K562 (cell line): ENCODE measurements around the gene TRIM10. TPM values are rescaled to one million over a fixed set of nuclear protein-coding genes. Genes with fewer than 3 reads are reported as not detected.

Source experiments
- ATAC-seq: fragments of 200-7000 bp; cut with Tn5 transposase; 3 replicates; pipeline ENCODE4 v1.9.1; 2020; ENCODE audit warnings: moderate library complexity
- BruUV-seq: library from RNA; stranded (reverse); fragments of 400-500 nt; replicated peaks from 2 replicates; lab custom pipeline; 2021; lab: Mats Ljungman, UMichigan
- CTCF ChIA-PET: fragments of 300-600 bp; formaldehyde crosslinking; extraction: SDS; loops from one replicate; lab custom pipeline; 2021; ENCODE audit warnings: low intra/inter-chr PET ratio; lab: Yijun Ruan, JAX
- POLR2A ChIA-PET: fragments of 300-600, 350-650 bp; sonication (Branson Sonifier 250); formaldehyde crosslinking; extraction: SDS; loops from one replicate; lab custom pipeline; 2021; ENCODE audit warnings: antibody characterized with exemption, inconsistent platforms; lab: Yijun Ruan, JAX
- DNase-seq, 4 experiments: peaks; one replicate each; pipeline versions ENCODE4 v3.0.0 to v3.0.0-alpha.2; 2011 to 2018; ENCODE audit warnings: low spot score in 3 of 4, mixed read lengths in 3 of 4; ENCODE audit errors: extremely low read depth in 1 of 4
- FAIRE-seq: peaks from 2 replicates; lab custom pipeline; 2011; peaks lifted over from hg19 to GRCh38; lab: Jason Lieb, UNC
- H2AFZ ChIP-seq: 2 replicates; pipeline ENCODE4 v1.6.0; 2011; ENCODE audit warnings: low read depth, low read length, control low read depth, inconsistent platforms
- H3K27ac ChIP-seq: fragments of 200-600 bp; 3 replicates; pipeline ENCODE4 v1.8.0; 2011; ENCODE audit warnings: low read depth, mild to moderate bottlenecking, control low read depth, inconsistent platforms, low read length, moderate library complexity, mixed read lengths; ENCODE audit errors: extremely low read depth
- H3K27me3 ChIP-seq, 2 experiments: fragments of 300-600 bp in 1 of 2; 2 replicates in 1 of 2; 3 replicates in 1 of 2; pipeline versions ENCODE4 v1.6.0 to v1.8.0; 2011; ENCODE audit warnings: inconsistent platforms in 2 of 2, low read length in 2 of 2, mild to moderate bottlenecking in 1 of 2, mixed read lengths in 1 of 2, moderate library complexity in 1 of 2; ENCODE audit not compliant: control insufficient read depth in 2 of 2, insufficient read depth in 2 of 2
- H3K36me3 ChIP-seq: fragments of 300-600 bp; 3 replicates; pipeline ENCODE4 v1.8.0; 2011; ENCODE audit warnings: mild to moderate bottlenecking, low read length, inconsistent platforms; ENCODE audit not compliant: control insufficient read depth, insufficient read depth
- H3K4me1 ChIP-seq, 2 experiments: fragments of 200-600 bp in 1 of 2; replicated peaks in 1 of 2; 2 replicates in 1 of 2; 3 replicates in 1 of 2; pipeline versions ENCODE4 v1.5.1 to v1.8.0; 2011; ENCODE audit warnings: inconsistent platforms in 2 of 2, low read length in 2 of 2, mild to moderate bottlenecking in 1 of 2, mixed read lengths in 1 of 2, moderate library complexity in 1 of 2; ENCODE audit not compliant: control insufficient read depth in 2 of 2, insufficient read depth in 2 of 2
- H3K4me2 ChIP-seq: 2 replicates; pipeline ENCODE4 v1.6.1; 2011; ENCODE audit warnings: low read length, control low read depth, inconsistent platforms, mixed read lengths; ENCODE audit not compliant: insufficient read depth
- H3K4me3 ChIP-seq: fragments of 200-600 bp; sonication (generic), shearing (Covaris generic); 2 replicates; pipeline ENCODE4 v1.5.1; 2016; ENCODE audit warnings: control low read depth, inconsistent platforms
- H3K79me2 ChIP-seq: fragments of 200-600 bp; 3 replicates; pipeline ENCODE4 v1.8.0; 2011; ENCODE audit warnings: low read length, inconsistent platforms; ENCODE audit not compliant: control insufficient read depth, insufficient read depth
- H3K9ac ChIP-seq, 2 experiments: 2 replicates each; pipeline versions ENCODE4 v1.6.0 to v1.6.1; 2011; ENCODE audit warnings: low read depth in 2 of 2, low read length in 2 of 2, control low read depth in 1 of 2, inconsistent platforms in 1 of 2, mild to moderate bottlenecking in 1 of 2, mixed read lengths in 1 of 2; ENCODE audit not compliant: insufficient read depth in 1 of 2
- H3K9me1 ChIP-seq: one replicate; pipeline ENCODE4 v1.6.0; 2011; ENCODE audit warnings: inconsistent platforms, mild to moderate bottlenecking, low read length, moderate library complexity; ENCODE audit not compliant: control insufficient read depth, insufficient read depth
- H3K9me3 ChIP-seq: replicated peaks from 2 replicates; pipeline ENCODE4 v1.5.1; 2011; ENCODE audit warnings: low read depth, low read length, inconsistent platforms; ENCODE audit not compliant: control insufficient read depth, insufficient read depth
- H4K20me1 ChIP-seq: replicated peaks from 2 replicates; pipeline ENCODE4 v1.6.1; 2011; ENCODE audit warnings: low read length, inconsistent platforms, mixed read lengths; ENCODE audit not compliant: control insufficient read depth, insufficient read depth
- ATF1 ChIP-seq, 2 experiments: fragments of 450-650 bp in 1 of 2; IDR thresholded peaks; 2 replicates each; pipeline ENCODE4 v1.6.1; 2016; ENCODE audit warnings: missing compliant biosample characterization in 1 of 2, missing genetic modification characterization in 1 of 2
- KAT7 ChIP-seq: sonication (generic); formaldehyde crosslinking; IDR thresholded peaks from 2 replicates; pipeline ENCODE4 v1.8.0; 2022; ENCODE audit warnings: missing genetic modification reagents, mild to moderate bottlenecking, borderline replicate concordance
- NFE2 ChIP-seq: IDR thresholded peaks from 2 replicates; pipeline ENCODE4 v1.6.1; 2014; ENCODE audit warnings: antibody characterized with exemption, low read depth
- PYGO2 ChIP-seq: fragments of 450-650 bp; IDR thresholded peaks from 2 replicates; pipeline ENCODE4 v1.6.1; 2016; ENCODE audit warnings: mild to moderate bottlenecking, missing genetic modification characterization, moderate library complexity, missing compliant biosample characterization
- RAD21 ChIP-seq, 2 experiments: fragments of 250-450 bp in 1 of 2; fragments of 450-650 bp in 1 of 2; sonication (Bioruptor Pico) in 1 of 2; formaldehyde crosslinking in 1 of 2; IDR thresholded peaks in 1 of 2; conservative IDR thresholded peaks in 1 of 2; 2 replicates each; pipeline versions ENCODE4 v1.4.0 to v1.8.0; 2020 to 2022; ENCODE audit warnings: mild to moderate bottlenecking in 2 of 2, moderate library complexity in 1 of 2
- SOX6 ChIP-seq: fragments of 450-650 bp; IDR thresholded peaks from 2 replicates; pipeline ENCODE4 v1.6.1; 2014; ENCODE audit warnings: mild to moderate bottlenecking
- TEAD1 ChIP-seq, 2 experiments: fragments of 450-650 bp in 1 of 2; sonication (generic) in 1 of 2; formaldehyde crosslinking; IDR thresholded peaks; 2 replicates each; pipeline versions ENCODE4 v1.4.0 to v1.8.0; 2020 to 2022; ENCODE audit warnings: mild to moderate bottlenecking in 2 of 2, missing genetic modification reagents in 1 of 2
- TEAD4 ChIP-seq, 2 experiments: sonication (generic) in 1 of 2; formaldehyde crosslinking in 1 of 2; IDR thresholded peaks; 2 replicates each; pipeline versions ENCODE4 v1.6.1 to v1.8.0; 2012 to 2022; ENCODE audit warnings: borderline replicate concordance in 1 of 2, inconsistent platforms in 1 of 2, low read length in 1 of 2, mild to moderate bottlenecking in 1 of 2, missing genetic modification reagents in 1 of 2
- ZNF184 ChIP-seq: sonication (generic); formaldehyde crosslinking; IDR thresholded peaks from 2 replicates; pipeline ENCODE4 v1.5.0; 2020; ENCODE audit warnings: missing genetic modification reagents
- ZNF224 ChIP-seq: sonication (generic); formaldehyde crosslinking; IDR thresholded peaks from 2 replicates; pipeline ENCODE4 v1.8.0; 2022; ENCODE audit warnings: mild to moderate bottlenecking, missing genetic modification reagents
- ZNF764 ChIP-seq: fragments of 250-450 bp; sonication (Bioruptor Pico); IDR thresholded peaks from 2 replicates; pipeline ENCODE4 v1.4.0; 2020; ENCODE audit warnings: low read depth, mild to moderate bottlenecking, moderate library complexity
- ZNF766 ChIP-seq: fragments of 200-800 bp; sonication (Bioruptor generic); conservative IDR thresholded peaks from 2 replicates; pipeline ENCODE4 v1.6.1; 2016; ENCODE audit warnings: missing genetic modification characterization, missing compliant biosample characterization
- WGBS: fragments of 100-300 bp; shearing (Covaris generic); methylation state at CpG from one replicate; pipeline ENCODE4 v1.1.6; 2016; ENCODE audit warnings: low coverage, mixed read lengths; ENCODE audit not compliant: insufficient coverage; ENCODE audit errors: missing lambda C conversion rate; 5-methylcytosine and 5-hydroxymethylcytosine counted together
- in situ Hi-C: fragments of 300-500 bp; cut with MboI; formaldehyde crosslinking; loops from 4 replicates; pipeline ENCODE4 v1.15.0; 2018; ENCODE audit warnings: inconsistent platforms, mixed read lengths
- intact Hi-C: fragments of 100-400 bp; cut with micrococcal nuclease; formaldehyde crosslinking; loops from 2 replicates; pipeline ENCODE4 v1.14.2; 2022
- polyA plus RNA-seq, 8 experiments: library from polyadenylated mRNA; depleted of rRNA in 4 of 8; stranded (reverse) in 5 of 8; unstranded in 3 of 8; fragments of >200 nt; fragmentation: Nextera tagmentation in 2 of 8; fragmentation: Illumina TruSeq in 1 of 8; extraction: Ambion mirVana in 2 of 8; extraction: Trizol in 1 of 8; gene quantifications; 2 replicates each; pipeline versions ENCODE4 v1.2.1 to v1.2.3, GENCODE V29; 2011 to 2014; ENCODE audit warnings: inconsistent platforms in 1 of 8, missing spikeins in 1 of 8
- total RNA-seq, 7 experiments: library from RNA; depleted of rRNA in 6 of 7; stranded (reverse); fragments of >200 nt in 6 of 7; fragmentation: Illumina TruSeq in 2 of 7; extraction: Trizol in 2 of 7; gene quantifications; 2 replicates each; pipeline versions ENCODE4 v1.2.1 to v1.2.3, GENCODE V29; 2011 to 2021; ENCODE audit warnings: low replicate concordance in 1 of 7
- TF ChIP-seq, protein P1 (sequence below), 3 experiments: IDR thresholded peaks in 2 of 3; conservative IDR thresholded peaks in 1 of 3; 2 replicates each; pipeline ENCODE4 v1.5.1; 2011 to 2012; ENCODE audit warnings: low read length in 3 of 3, mild to moderate bottlenecking in 3 of 3, control low read depth in 2 of 3, improper control_type of control experiment in 1 of 3, inconsistent platforms in 1 of 3, low read depth in 1 of 3, mixed read lengths in 1 of 3, moderate library complexity in 1 of 3; ENCODE audit not compliant: insufficient read depth in 2 of 3

TRIM10 gene
- total and polyA plus RNA-seq, 9 of the 15 experiments (the other 6 are each of a cell fraction or from before 2014, with no cell fraction given), result 0.15 to 0.90 (median 0.36) TPM

DNA sequence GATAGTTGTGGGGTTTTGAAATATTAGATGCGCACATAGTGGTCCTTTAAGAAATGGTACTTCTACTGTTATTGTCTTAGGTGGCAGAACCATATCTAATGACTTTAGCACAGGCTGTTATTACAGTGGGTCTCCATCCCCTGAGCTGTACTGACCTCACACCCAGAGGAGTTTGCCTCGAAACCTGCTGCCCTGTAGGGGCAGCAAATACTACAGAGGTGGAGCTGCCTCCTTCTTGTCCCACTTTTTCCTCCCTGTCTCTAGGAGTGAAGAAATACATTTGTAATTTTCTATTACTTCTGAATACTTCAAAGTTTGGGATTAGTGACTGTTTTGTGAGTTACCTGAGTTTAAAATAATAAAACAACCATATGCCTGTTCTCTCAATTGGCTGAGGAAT, 56.4 kb downstream of the TRIM10 start:
- peaks cover 21 to 34% of the 10 kb centered on the region in 2 experiments for H3K27me3 ChIP-seq
- WGBS, result 32% methylated on average over 2 of the region's 2 CpGs
- H3K4me1 ChIP-seq, result peaks cover 22 to 28% of the 10 kb centered on the region in 2 experiments
- intact Hi-C loops, result loop anchor here (5.0 to 10.0 kb wide), 2 partner anchors 260 to 293 kb away; no protein-coding TSS in a partner anchor
- no TSS peak for BruUV-seq
- H2AFZ ChIP-seq, result no peak overlapping the region
- in situ Hi-C loops, result no loop called here
- ChIA-PET POLR2A (interaction anchor here (1.3 kb wide), 1 partner anchor 140 kb away, joined by 5 read pairs; no protein-coding TSS in a partner anchor), CTCF (interaction anchor here (1.5 to 4.2 kb wide), 2 partner anchors 26 to 66 kb away, joined by 3 to 66 read pairs; no protein-coding TSS in a partner anchor)
- H3K27ac ChIP-seq, result no peak overlapping the region
- FAIRE-seq, result no peak
- ATAC-seq, result no peak
- no peaks in the 10 kb centered on the region for H3K36me3 ChIP-seq
- H3K9me3 ChIP-seq, result no peaks in the 10 kb centered on the region
- no peak overlapping the region for H3K9ac ChIP-seq
- no peak overlapping the region for H3K4me2 ChIP-seq
- H3K4me3 ChIP-seq, result no peak overlapping the region
- DNase-seq, result no peak
- no peaks in the 10 kb centered on the region for H3K9me1 ChIP-seq
- no peaks in the 10 kb centered on the region for H3K79me2 ChIP-seq
- H4K20me1 ChIP-seq, result no peaks in the 10 kb centered on the region
- TF ChIP-seq SOX6, result no peak
- TF ChIP-seq, protein P1, sequence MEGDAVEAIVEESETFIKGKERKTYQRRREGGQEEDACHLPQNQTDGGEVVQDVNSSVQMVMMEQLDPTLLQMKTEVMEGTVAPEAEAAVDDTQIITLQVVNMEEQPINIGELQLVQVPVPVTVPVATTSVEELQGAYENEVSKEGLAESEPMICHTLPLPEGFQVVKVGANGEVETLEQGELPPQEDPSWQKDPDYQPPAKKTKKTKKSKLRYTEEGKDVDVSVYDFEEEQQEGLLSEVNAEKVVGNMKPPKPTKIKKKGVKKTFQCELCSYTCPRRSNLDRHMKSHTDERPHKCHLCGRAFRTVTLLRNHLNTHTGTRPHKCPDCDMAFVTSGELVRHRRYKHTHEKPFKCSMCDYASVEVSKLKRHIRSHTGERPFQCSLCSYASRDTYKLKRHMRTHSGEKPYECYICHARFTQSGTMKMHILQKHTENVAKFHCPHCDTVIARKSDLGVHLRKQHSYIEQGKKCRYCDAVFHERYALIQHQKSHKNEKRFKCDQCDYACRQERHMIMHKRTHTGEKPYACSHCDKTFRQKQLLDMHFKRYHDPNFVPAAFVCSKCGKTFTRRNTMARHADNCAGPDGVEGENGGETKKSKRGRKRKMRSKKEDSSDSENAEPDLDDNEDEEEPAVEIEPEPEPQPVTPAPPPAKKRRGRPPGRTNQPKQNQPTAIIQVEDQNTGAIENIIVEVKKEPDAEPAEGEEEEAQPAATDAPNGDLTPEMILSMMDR (IDR thresholded peaks at IDR 0.05 in 2 of 3, conservative IDR thresholded peaks at IDR 0.05 in 1 of 3; ENCODE audit: insufficient read depth in 2 of 3, low read depth in 1 of 3, low read length in 3 of 3), result peak in 2 of 3 experiments; percentile 8 to 20; a peak in 1 of 6 replicates

DNA sequence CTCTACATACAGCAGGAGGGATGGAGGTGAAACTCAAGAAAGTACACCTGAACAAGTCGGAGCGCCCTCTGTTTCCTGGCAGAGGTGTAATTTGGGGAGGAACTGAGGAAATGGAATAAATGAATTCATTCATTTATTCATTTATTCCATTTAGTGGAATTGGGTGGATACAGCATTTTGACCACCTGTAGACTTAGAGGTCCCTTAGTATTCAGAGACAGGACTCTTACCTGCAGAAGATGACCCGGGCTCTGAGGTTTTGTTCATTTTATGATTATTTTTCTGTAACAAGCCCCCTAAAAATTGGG, 57.2 kb downstream of the TRIM10 start:
- POLR2A ChIA-PET, result interaction anchor here (0.7 to 1.3 kb wide), 5 partner anchors 22 to 139 kb away, joined by 3 to 5 read pairs (median 3); partner anchors contain the start of genes POLR1H and PPP1R11
- in situ Hi-C loops, result no loop called here
- TF ChIP-seq ATF1 (CRISPR knock-in tag; IDR thresholded peaks at IDR 0.05) (no peak), ATF1 (tag; IDR thresholded peaks at IDR 0.05) (no peak), ZNF224 (CRISPR knock-in tag) (no peak), NFE2 (no peak), TEAD4 (IDR thresholded peaks at IDR 0.05; ENCODE audit: low read length) (no peak), TEAD4 (CRISPR knock-in tag; IDR thresholded peaks at IDR 0.05; ENCODE audit: borderline replicate concordance) (no peak), TEAD1 (CRISPR knock-in tag; IDR thresholded peaks at IDR 0.05) (no peak), RAD21 (CRISPR knock-in tag; conservative IDR thresholded peaks at IDR 0.05 in 1 of 2, IDR thresholded peaks at IDR 0.05 in 1 of 2) (no peak), ZNF766 (CRISPR knock-in tag) (no peak), KAT7 (CRISPR knock-in tag) (no peak), ZNF764 (CRISPR knock-in tag) (no peak), PYGO2 (no peak), ZNF184 (CRISPR knock-in tag) (no peak)

More for the DNA sequence above, 57.2 kb downstream of the TRIM10 start:
- peak overlapping the region in 1 of 2 experiments; percentile 80; a peak in 1 of 4 replicates for H3K9ac ChIP-seq
- CTCF ChIA-PET, result interaction anchor here (0.9 to 4.2 kb wide), 3 partner anchors 27 to 67 kb away, joined by 4 to 66 read pairs (median 14); no protein-coding TSS in a partner anchor
- peaks cover 22 to 28% of the 10 kb centered on the region in 2 experiments for H3K4me1 ChIP-seq
- 11% methylated on average over 3 of the region's 3 CpGs for whole genome bisulfite sequencing
- no peaks in the 10 kb centered on the region for H3K9me1 ChIP-seq
- no peaks in the 10 kb centered on the region for H3K36me3 ChIP-seq
- intact Hi-C loops, result loop anchor here (1.0 to 10.0 kb wide), 5 partner anchors 27 to 293 kb away; partner anchors contain the start of gene PPP1R11
- H3K79me2 ChIP-seq, result no peaks in the 10 kb centered on the region
- DNase-seq (no peak), ATAC-seq (no peak), FAIRE-seq (no peak)
- no peak overlapping the region for H3K27ac ChIP-seq
- no TSS peak for BruUV-seq
- no peak overlapping the region for H3K4me3 ChIP-seq
- H3K4me2 ChIP-seq, result no peak overlapping the region
- no peaks in the 10 kb centered on the region for H3K9me3 ChIP-seq
- H3K27me3 ChIP-seq, result peaks cover 17 to 31% of the 10 kb centered on the region in 2 experiments
- H4K20me1 ChIP-seq, result no peaks in the 10 kb centered on the region
- peak overlapping the region; percentile 98 for H2AFZ ChIP-seq
